ENCODE measurements around the gene ADAMTS17.

The ADAMTS17 gene

GRCh38 chr15:100011235-100011634 lies 330.5 kb downstream of the ADAMTS17 start:
- TF ChIP-seq TCF12 (IDR thresholded peaks at IDR 0.05; ENCODE audit: low read depth) (no peak), FOXM1 (IDR thresholded peaks at IDR 0.05; ENCODE audit: borderline replicate concordance, low read depth) (no peak), MAX (IDR thresholded peaks at IDR 0.05) (no peak), YY1 (IDR thresholded peaks at IDR 0.05; ENCODE audit: low read depth) (no peak), REST (IDR thresholded peaks at IDR 0.05; ENCODE audit: low read depth) (no peak), ZBTB7A (IDR thresholded peaks at IDR 0.05; ENCODE audit: low read depth) (no peak), CEBPB (IDR thresholded peaks at IDR 0.05) (no peak), TAF1 (IDR thresholded peaks at IDR 0.05; ENCODE audit: low read depth) (no peak), EGR1 (IDR thresholded peaks at IDR 0.05) (no peak), TEAD4 (IDR thresholded peaks at IDR 0.05) (no peak), CREB1 (IDR thresholded peaks at IDR 0.05; ENCODE audit: low read depth) (no peak), EP300 (IDR thresholded peaks at IDR 0.05; ENCODE audit: borderline replicate concordance) (no peak), NFIC (IDR thresholded peaks at IDR 0.05) (no peak)

- TF ChIP-seq FOXM1 (IDR thresholded peaks at IDR 0.05; ENCODE audit: borderline replicate concordance, low read depth) (no peak), RAD21 (IDR thresholded peaks at IDR 0.05; ENCODE audit: low read depth) (no peak), YY1 (IDR thresholded peaks at IDR 0.05; ENCODE audit: low read depth) (no peak), CEBPB (IDR thresholded peaks at IDR 0.05) (no peak), ZBTB7A (IDR thresholded peaks at IDR 0.05; ENCODE audit: low read depth) (no peak), REST (IDR thresholded peaks at IDR 0.05; ENCODE audit: low read depth) (no peak), TCF12 (IDR thresholded peaks at IDR 0.05; ENCODE audit: low read depth) (no peak), CREB1 (IDR thresholded peaks at IDR 0.05; ENCODE audit: low read depth) (no peak), TEAD4 (IDR thresholded peaks at IDR 0.05) (no peak), MAX (IDR thresholded peaks at IDR 0.05) (no peak), EP300 (IDR thresholded peaks at IDR 0.05; ENCODE audit: borderline replicate concordance) (no peak)
Observed at GRCh38 chr15:100009372-100009771, 332.4 kb downstream of the ADAMTS17 start.

- no peak for TF ChIP-seq TCF12 (IDR thresholded peaks at IDR 0.05; ENCODE audit: low read depth)
- TF ChIP-seq CEBPB (IDR thresholded peaks at IDR 0.05), result no peak
- TF ChIP-seq EP300 (IDR thresholded peaks at IDR 0.05; ENCODE audit: borderline replicate concordance), result no peak
- TF ChIP-seq TAF1 (IDR thresholded peaks at IDR 0.05; ENCODE audit: low read depth), result no peak
- TF ChIP-seq REST (IDR thresholded peaks at IDR 0.05; ENCODE audit: low read depth), result no peak
Observed at GRCh38 chr15:100008258-100008657, 333.5 kb downstream of the ADAMTS17 start.

- TF ChIP-seq CEBPB (IDR thresholded peaks at IDR 0.05) (no peak), EGR1 (IDR thresholded peaks at IDR 0.05) (no peak), NFIC (IDR thresholded peaks at IDR 0.05) (no peak), TEAD4 (IDR thresholded peaks at IDR 0.05) (no peak), FOXM1 (IDR thresholded peaks at IDR 0.05; ENCODE audit: borderline replicate concordance, low read depth) (no peak), MAX (IDR thresholded peaks at IDR 0.05) (no peak), REST (IDR thresholded peaks at IDR 0.05; ENCODE audit: low read depth) (no peak), TCF12 (IDR thresholded peaks at IDR 0.05; ENCODE audit: low read depth) (no peak), ZBTB7A (IDR thresholded peaks at IDR 0.05; ENCODE audit: low read depth) (no peak), USF1 (IDR thresholded peaks at IDR 0.05) (no peak), EP300 (IDR thresholded peaks at IDR 0.05; ENCODE audit: borderline replicate concordance) (no peak), RAD21 (IDR thresholded peaks at IDR 0.05; ENCODE audit: low read depth) (no peak), YY1 (IDR thresholded peaks at IDR 0.05; ENCODE audit: low read depth) (no peak), CREB1 (IDR thresholded peaks at IDR 0.05; ENCODE audit: low read depth) (no peak), TAF1 (IDR thresholded peaks at IDR 0.05; ENCODE audit: low read depth) (no peak)
Observed at GRCh38 chr15:100007609-100008008, 334.2 kb downstream of the ADAMTS17 start.

All from Ishikawa (cell line).